Naive thymus-derived CD4-positive, alpha-beta T cell (primary cell): ENCODE data around the gene ABCC3. TPM values are rescaled to one million over a fixed set of nuclear protein-coding genes. Genes with fewer than 3 reads are reported as not detected.
"Not testable (repeated sequence)": the region's sequence is repeated elsewhere in the genome, so short reads cannot be mapped to it uniquely, and the experiment has no call there.

Experiments
- ATAC-seq: fragments of 150-1000 bp; cut with Tn5 transposase; 2 replicates; pipeline ENCODE4 v1.10.0; 2021; ENCODE audit warnings: mild to moderate bottlenecking, moderate library complexity
- CTCF ChIA-PET: fragments of 350-600 bp; sonication (Branson Sonifier 250); formaldehyde crosslinking; loops from one replicate; lab custom pipeline; 2021; ENCODE audit warnings: antibody characterized with exemption; lab: Charles Lee
- POLR2A ChIA-PET: fragments of 350-600 bp; sonication (Branson Sonifier 250); formaldehyde crosslinking; loops from one replicate; lab custom pipeline; 2021; ENCODE audit warnings: antibody characterized with exemption, inconsistent platforms; lab: Charles Lee
- DNase-seq, 9 donors: peaks; one replicate each; pipeline versions ENCODE4 v3.0.0 to v3.0.0-alpha.2; 2020 to 2022; ENCODE audit warnings: mixed read lengths in 1 of 9
- H3K27ac ChIP-seq: one replicate; pipeline ENCODE4 v1.7.0; 2013; ENCODE audit warnings: mild to moderate bottlenecking, low read depth, low read length, moderate library complexity
- H3K27me3 ChIP-seq, 2 donors: one replicate each; pipeline ENCODE4 v1.7.0; 2013; ENCODE audit warnings: low read length in 2 of 2, mild to moderate bottlenecking in 2 of 2, moderate library complexity in 2 of 2; ENCODE audit not compliant: control insufficient read depth in 2 of 2, insufficient read depth in 2 of 2
- H3K36me3 ChIP-seq, 3 experiments: 1 replicate in 2 of 3; 2 replicates in 1 of 3; pipeline ENCODE4 v1.7.0; 2013; ENCODE audit warnings: low read length in 3 of 3, mild to moderate bottlenecking in 3 of 3, moderate library complexity in 1 of 3; ENCODE audit not compliant: insufficient read depth in 3 of 3, control insufficient read depth in 2 of 3
- H3K4me1 ChIP-seq, 2 donors: one replicate each; pipeline ENCODE4 v1.7.0; 2013; ENCODE audit warnings: low read length in 2 of 2, mild to moderate bottlenecking in 2 of 2, moderate library complexity in 1 of 2; ENCODE audit not compliant: control insufficient read depth in 2 of 2, insufficient read depth in 2 of 2
- H3K4me3 ChIP-seq: 2 replicates; pipeline ENCODE4 v1.7.0; 2013; ENCODE audit warnings: mild to moderate bottlenecking, low read length
- H3K9me3 ChIP-seq, 3 experiments: 1 replicate in 2 of 3; 2 replicates in 1 of 3; pipeline ENCODE4 v1.7.0; 2013; ENCODE audit warnings: low read length in 3 of 3; ENCODE audit not compliant: control insufficient read depth in 2 of 3
- H3K27ac Mint-ChIP-seq, 9 donors: one replicate each; pipeline ENCODE4 v1.8.0; 2020 to 2022; ENCODE audit warnings: mixed read lengths in 9 of 9, mild to moderate bottlenecking in 8 of 9, moderate library complexity in 5 of 9, inconsistent platforms in 2 of 9
- H3K27me3 Mint-ChIP-seq, 5 donors: one replicate each; pipeline ENCODE4 v1.8.0; 2021 to 2022; ENCODE audit warnings: mixed read lengths in 5 of 5, mild to moderate bottlenecking in 1 of 5
- H3K36me3 Mint-ChIP-seq, 5 donors: one replicate each; pipeline ENCODE4 v1.8.0; 2020 to 2022; ENCODE audit warnings: mixed read lengths in 5 of 5, mild to moderate bottlenecking in 3 of 5, inconsistent platforms in 1 of 5
- H3K4me1 Mint-ChIP-seq, 7 donors: one replicate each; pipeline ENCODE4 v1.8.0; 2020 to 2022; ENCODE audit warnings: mixed read lengths in 7 of 7, mild to moderate bottlenecking in 3 of 7, inconsistent platforms in 1 of 7
- H3K4me3 Mint-ChIP-seq, 10 donors: one replicate each; pipeline ENCODE4 v1.8.0; 2020 to 2022; ENCODE audit warnings: mild to moderate bottlenecking in 10 of 10, mixed read lengths in 10 of 10, moderate library complexity in 6 of 10, inconsistent platforms in 2 of 10
- H3K9me3 Mint-ChIP-seq, 11 donors: one replicate each; pipeline ENCODE4 v1.8.0; 2020 to 2022; ENCODE audit warnings: mixed read lengths in 11 of 11, mild to moderate bottlenecking in 4 of 11, inconsistent platforms in 1 of 11, moderate library complexity in 1 of 11
- intact Hi-C, 2 donors: fragments of 100-400 bp; cut with micrococcal nuclease; formaldehyde crosslinking; loops; one replicate each; pipeline ENCODE4 v1.15.1; 2023
- polyA plus RNA-seq, 2 donors: library from polyadenylated mRNA; unstranded; fragments of 300-500 nt; fragmentation: Illumina TruSeq; gene quantifications; one replicate each; pipeline ENCODE4 v1.2.3, GENCODE V29; 2021
- total RNA-seq, 6 experiments: library from RNA in 5 of 6; stranded (reverse) in 5 of 6; gene quantifications; 1 replicate in 5 of 6; 2 replicates in 1 of 6; pipeline ENCODE4 v1.2.3 and lab custom pipeline; 2021 to 2026

ABCC3 gene
- total and polyA plus RNA-seq, 7 experiments from 2014 or later, result 0.68 to 22.4 (median 1.3) TPM; not detected in 3

DNA sequence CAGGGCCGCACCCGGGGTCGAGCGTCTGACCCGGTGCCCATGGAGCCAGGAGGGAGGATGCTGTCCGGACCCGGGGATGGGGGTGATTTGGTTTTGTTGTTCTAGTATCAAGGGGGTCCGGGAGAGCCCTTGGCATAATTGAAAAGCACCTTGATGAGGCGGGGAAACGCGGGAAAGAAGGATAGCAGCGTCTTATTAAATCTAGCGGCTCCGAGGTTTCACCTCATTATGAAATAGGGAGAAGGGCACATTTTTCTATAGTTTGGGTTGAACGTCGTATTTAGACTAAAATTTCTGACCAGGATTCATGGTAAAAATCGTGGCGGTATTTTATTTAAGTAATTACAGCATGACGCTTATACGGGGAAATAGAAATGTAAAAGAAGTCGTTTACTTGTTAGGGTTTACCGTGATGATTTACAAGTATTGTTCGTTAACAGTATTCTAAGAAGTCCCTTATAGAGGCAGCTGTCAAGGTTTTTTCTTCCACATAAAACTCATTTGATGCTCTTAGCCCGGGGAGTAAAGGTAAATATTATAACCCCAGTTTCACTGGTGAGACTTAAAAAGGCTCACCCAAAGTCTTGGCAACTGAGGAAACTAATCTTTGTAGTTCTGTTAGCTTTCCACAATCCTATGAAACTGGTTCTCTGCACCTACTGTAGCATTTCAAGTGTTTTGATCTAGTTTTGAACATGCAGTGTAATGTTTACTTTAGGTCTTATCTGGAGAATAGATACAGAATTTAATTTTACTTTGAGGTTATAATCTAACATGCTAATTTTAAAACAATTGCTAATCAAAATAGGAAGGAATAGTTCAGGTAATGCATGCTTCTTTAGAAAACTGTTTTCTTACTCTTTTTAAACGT is 85.5 kb downstream of the ABCC3 start:
- H3K4me1 Mint-ChIP-seq, result peaks cover 19 to 43% (median 32%) of the 10 kb centered on the region in 7 donors
- DNase-seq, result peak in 1 of 9 donors; percentile 25

DNA sequence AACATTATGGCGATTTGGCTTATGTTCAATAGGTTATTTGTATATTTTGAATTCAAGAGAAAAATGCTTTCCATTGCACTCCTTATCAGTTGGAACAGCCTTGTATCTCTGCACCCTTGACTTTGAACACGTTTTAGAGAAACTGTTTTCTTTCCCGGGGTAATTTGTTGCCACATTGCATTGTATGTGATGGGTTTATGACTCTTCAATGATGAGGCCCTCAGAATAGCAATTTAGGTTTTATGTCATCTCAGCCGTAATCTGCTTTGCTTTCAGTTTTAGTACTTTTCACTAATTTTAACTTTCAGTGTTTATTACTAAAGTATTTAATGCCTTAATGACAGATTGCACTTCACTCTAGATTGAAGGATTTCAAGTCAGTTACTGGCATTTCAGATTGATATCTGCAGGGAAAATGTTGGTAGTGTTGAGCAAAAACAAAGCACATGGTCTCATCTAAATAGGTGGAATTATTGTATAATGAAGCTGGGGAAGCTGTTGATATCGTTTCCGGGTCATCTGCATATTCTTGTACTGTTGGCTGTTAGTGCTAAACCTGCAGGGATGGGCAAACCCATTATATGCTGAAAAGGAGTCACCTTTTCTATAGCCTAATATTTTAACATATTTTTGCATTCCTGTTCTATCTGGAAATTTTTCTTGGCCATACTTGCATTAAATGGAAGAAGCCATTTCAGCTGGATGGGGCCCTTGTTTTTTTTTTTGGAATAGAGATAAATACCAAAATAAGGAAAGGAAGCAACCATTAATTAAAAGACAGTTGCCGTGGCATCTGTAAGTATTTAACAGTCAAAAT is 86.7 kb downstream of the ABCC3 start:
- H3K36me3 Mint-ChIP-seq, result peaks cover 0 to 9% (median 0%) of the 10 kb centered on the region in 5 donors
- Histone ChIP-seq H3K4me1 (peaks cover 34 to 39% of the 10 kb centered on the region in 2 donors), H3K27ac (peak overlapping the region; percentile 95), H3K36me3 (peaks cover 0 to 10% (median 0%) of the 10 kb centered on the region in 3 experiments), H3K4me3 (peak overlapping the region; percentile 92), H3K27me3 (no peaks in the 10 kb centered on the region), H3K9me3 (no peaks in the 10 kb centered on the region)
- H3K4me1 Mint-ChIP-seq, result peaks cover 19 to 50% (median 38%) of the 10 kb centered on the region in 7 donors
- POLR2A ChIA-PET, result interaction anchor here (1.0 to 1.5 kb wide), 4 partner anchors 12 to 15 kb away, joined by 3 to 5 read pairs (median 4); no protein-coding TSS in a partner anchor
- peak overlapping the region; percentile 84 to 99 (median 98) for H3K4me3 Mint-ChIP-seq
- DNase-seq (peak in 6 of 9 donors; percentile 16 to 40 (median 25)), ATAC-seq (no peak)
- intact Hi-C loops, result loop anchor here (1.0 to 2.0 kb wide), 3 partner anchors 15 to 539 kb away; partner anchors contain the start of genes MBTD1 (in 1 of the 2), NME1 (in 1 of the 2) and UTP18 (in 1 of the 2)
- H3K27ac Mint-ChIP-seq, result peak overlapping the region; percentile 93 to 100 (median 99)
- CTCF ChIA-PET, result interaction anchor here (0.6 kb wide), 1 partner anchor 16 kb away, joined by 5 read pairs; no protein-coding TSS in a partner anchor
- no peaks in the 10 kb centered on the region for H3K27me3 Mint-ChIP-seq
- H3K9me3 Mint-ChIP-seq, result no peaks in the 10 kb centered on the region

More for the DNA sequence above, 85.5 kb downstream of the ABCC3 start:
- ChIA-PET CTCF (no interaction called here), POLR2A (interaction anchor here (0.8 to 3.3 kb wide), 5 partner anchors 12 to 541 kb away, joined by 3 to 58 read pairs (median 3); partner anchors contain the start of genes ANKRD40 and XYLT2)
- peak overlapping the region; percentile 93 to 100 (median 99) for H3K27ac Mint-ChIP-seq
- Histone ChIP-seq H3K9me3 (no peaks in the 10 kb centered on the region), H3K4me3 (peak overlapping the region; percentile 92), H3K4me1 (peaks cover 26 to 31% of the 10 kb centered on the region in 2 donors), H3K36me3 (peaks cover 0 to 10% (median 0%) of the 10 kb centered on the region in 3 experiments), H3K27ac (peak overlapping the region; percentile 95), H3K27me3 (no peaks in the 10 kb centered on the region)
- no peaks in the 10 kb centered on the region for H3K27me3 Mint-ChIP-seq
- peaks cover 0 to 9% (median 0%) of the 10 kb centered on the region in 5 donors for H3K36me3 Mint-ChIP-seq
- H3K4me3 Mint-ChIP-seq, result peak overlapping the region; percentile 84 to 99 (median 98)
- H3K9me3 Mint-ChIP-seq, result no peaks in the 10 kb centered on the region
- intact Hi-C loops, result loop anchor here (1.0 to 2.0 kb wide), 7 partner anchors 12 to 931 kb away; partner anchors contain the start of genes NME1 (in 2 of the 2), KAT7 (in 1 of the 2), MBTD1 (in 1 of the 2) and TOB1 (in 1 of the 2)
- ATAC-seq, result no peak

GRCh38 chr17:50722746-50723145 is 88.1 kb downstream of the ABCC3 start:
- POLR2A ChIA-PET, result interaction anchor here (1.4 kb wide), 1 partner anchor 14 kb away, joined by 4 read pairs; no protein-coding TSS in a partner anchor
- H3K4me1 ChIP-seq, result peaks cover 44 to 46% of the 10 kb centered on the region in 2 donors

DNA sequence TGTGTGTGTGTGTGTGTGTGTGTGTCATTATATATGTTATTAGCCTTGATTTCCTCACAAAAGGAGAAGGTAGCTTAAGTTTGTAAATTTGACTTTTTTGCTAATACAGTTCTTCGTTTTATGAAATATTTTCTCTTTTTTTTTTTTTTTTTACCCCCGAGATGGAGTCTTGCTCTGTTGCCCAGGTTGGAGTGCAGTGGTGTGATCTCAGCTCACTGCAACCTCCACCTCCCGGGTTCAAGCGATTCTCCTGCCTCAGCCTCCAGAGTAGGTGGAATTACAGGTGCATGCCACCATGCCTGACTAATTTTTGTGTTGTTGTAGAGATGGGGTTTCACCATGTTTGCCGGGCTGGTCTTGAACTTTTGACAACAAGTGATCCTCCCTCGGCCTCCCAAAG is 89.9 kb downstream of the ABCC3 start:
- ATAC-seq, H3K9me3 Mint-ChIP-seq, CTCF ChIA-PET, H3K9me3 ChIP-seq, H3K27me3 ChIP-seq, H3K27me3 Mint-ChIP-seq, H3K36me3 Mint-ChIP-seq, DNase-seq, H3K27ac ChIP-seq, intact Hi-C loops, H3K4me3 ChIP-seq, H3K27ac Mint-ChIP-seq: not testable (repeated sequence)
- peak overlapping the region in 6 of 10 donors; percentile 1 to 89 (median 32) for H3K4me3 Mint-ChIP-seq
- POLR2A ChIA-PET, result interaction anchor here (0.6 kb wide), 1 partner anchor 1810 kb away, joined by 3 read pairs; no protein-coding TSS in a partner anchor
- Histone ChIP-seq H3K36me3 (peaks cover 0 to 10% (median 4%) of the 10 kb centered on the region in 3 experiments), H3K4me1 (peaks cover 49 to 55% of the 10 kb centered on the region in 2 donors)
- peaks cover 37 to 77% (median 60%) of the 10 kb centered on the region in 7 donors for H3K4me1 Mint-ChIP-seq

More at GRCh38 chr17:50722746-50723145, 88.1 kb downstream of the ABCC3 start:
- Histone ChIP-seq H3K27ac (no peak overlapping the region), H3K9me3 (no peaks in the 10 kb centered on the region), H3K27me3 (no peaks in the 10 kb centered on the region), H3K36me3 (peaks cover 0 to 10% (median 4%) of the 10 kb centered on the region in 3 experiments), H3K4me3 (no peak overlapping the region)
- peak overlapping the region in 9 of 10 donors; percentile 58 to 99 (median 78) for H3K4me3 Mint-ChIP-seq
- peak overlapping the region in 5 of 9 donors; percentile 7 to 74 (median 36) for H3K27ac Mint-ChIP-seq
- CTCF ChIA-PET, result no interaction called here
- intact Hi-C loops, result no loop called here
- no peaks in the 10 kb centered on the region for H3K9me3 Mint-ChIP-seq
- DNase-seq, result no peak
- ATAC-seq, result no peak
- peaks cover 0 to 13% (median 8%) of the 10 kb centered on the region in 5 donors for H3K36me3 Mint-ChIP-seq
- H3K27me3 Mint-ChIP-seq, result no peaks in the 10 kb centered on the region
- peaks cover 29 to 63% (median 47%) of the 10 kb centered on the region in 7 donors for H3K4me1 Mint-ChIP-seq

- Histone ChIP-seq H3K4me3 (no peak overlapping the region), H3K4me1 (peaks cover 60 to 62% of the 10 kb centered on the region in 2 donors), H3K36me3 (peaks cover 0 to 6% (median 4%) of the 10 kb centered on the region in 3 experiments), H3K27me3 (no peaks in the 10 kb centered on the region), H3K9me3 (no peaks in the 10 kb centered on the region), H3K27ac (no peak overlapping the region)
- POLR2A ChIA-PET, result interaction anchor here (0.8 to 1.2 kb wide), 3 partner anchors 18 to 306 kb away, joined by 3 to 4 read pairs (median 3); partner anchors contain the start of gene ANKRD40
- Mint-ChIP-seq H3K36me3 (peaks cover 0 to 9% (median 8%) of the 10 kb centered on the region in 5 donors), H3K4me1 (peaks cover 37 to 87% (median 67%) of the 10 kb centered on the region in 7 donors), H3K4me3 (peak overlapping the region in 6 of 10 donors; percentile 29 to 57 (median 42)), H3K27ac (no peak overlapping the region), H3K27me3 (no peaks in the 10 kb centered on the region), H3K9me3 (no peaks in the 10 kb centered on the region)
- CTCF ChIA-PET, result interaction anchor here (0.7 to 1.5 kb wide), 2 partner anchors 57 to 355 kb away, joined by 3 read pairs; no protein-coding TSS in a partner anchor
- ATAC-seq (no peak), DNase-seq (no peak)
- intact Hi-C loops, result no loop called here
These were observed 91.3 kb downstream of the ABCC3 start for GRCh38 chr17:50725769-50726655.
